GM21447 (cell line): Measurements from ENCODE around the gene LPAR1.

Experiments
- ATAC-seq: cut with Tn5 transposase; IDR thresholded peaks from one replicate; pipeline ENCODE4 v1.9.1; 2021; ENCODE audit not compliant: unreplicated experiment

The LPAR1 gene

GRCh38 chr9:111037708-111038330 is 451 bp downstream of the LPAR1 start:
- no peak for ATAC-seq

- no peak for ATAC-seq
Measured at GRCh38 chr9:111037356-111037707, 938 bp downstream of the LPAR1 start.

GRCh38 chr9:111036946-111037345 is 1.3 kb downstream of the LPAR1 start:
- no peak for ATAC-seq

GRCh38 chr9:111036429-111036789 is 1.9 kb downstream of the LPAR1 start:
- no peak for ATAC-seq

GRCh38 chr9:111035543-111036428 is 2.5 kb downstream of the LPAR1 start:
- no peak for ATAC-seq

GRCh38 chr9:111034898-111035539 is 3.3 kb downstream of the LPAR1 start:
- no peak for ATAC-seq

GRCh38 chr9:111034170-111034897 is 3.9 kb downstream of the LPAR1 start:
- no peak for ATAC-seq

- no peak for ATAC-seq
Measured at GRCh38 chr9:111030492-111030891, 7.8 kb downstream of the LPAR1 start.

- ATAC-seq, result no peak
Measured at GRCh38 chr9:111029260-111029659, 9.0 kb downstream of the LPAR1 start.

GRCh38 chr9:111027798-111028197 is 10.5 kb downstream of the LPAR1 start:
- ATAC-seq, result no peak

GRCh38 chr9:111023128-111023527 is 15.1 kb downstream of the LPAR1 start:
- no peak for ATAC-seq

GRCh38 chr9:111020594-111020993 is 17.7 kb downstream of the LPAR1 start:
- ATAC-seq, result no peak

GRCh38 chr9:111016426-111017045 is 21.7 kb downstream of the LPAR1 start:
- no peak for ATAC-seq

- no peak for ATAC-seq
Measured at GRCh38 chr9:111016016-111016415, 22.3 kb downstream of the LPAR1 start.

GRCh38 chr9:111013707-111014106 is 24.6 kb downstream of the LPAR1 start:
- ATAC-seq, result no peak

GRCh38 chr9:111013250-111013649 is 25.0 kb downstream of the LPAR1 start:
- no peak for ATAC-seq

- ATAC-seq, result no peak
Measured at GRCh38 chr9:111008158-111009075, 29.9 kb downstream of the LPAR1 start.

GRCh38 chr9:111005746-111006470 is 32.4 kb downstream of the LPAR1 start:
- ATAC-seq, result no peak

GRCh38 chr9:111004936-111005335 is 33.3 kb downstream of the LPAR1 start:
- ATAC-seq, result no peak
